Stimulated activated CD8-positive, alpha-beta memory T cell treated with anti-CD3 and anti-CD28 coated beads, Interleukin-7, amount 100 ng/mL, for 24 hours (primary cell): Measurements from ENCODE around the gene TIMM9.
"Not testable (repeated sequence)": the region's sequence is repeated elsewhere in the genome, so short reads cannot be mapped to it uniquely, and the experiment has no call there.

ENCODE experiments used
- DNase-seq: peaks from one replicate; pipeline ENCODE4 v3.0.0-alpha.2; 2020; ENCODE audit warnings: low read depth

TIMM9 gene

DNA sequence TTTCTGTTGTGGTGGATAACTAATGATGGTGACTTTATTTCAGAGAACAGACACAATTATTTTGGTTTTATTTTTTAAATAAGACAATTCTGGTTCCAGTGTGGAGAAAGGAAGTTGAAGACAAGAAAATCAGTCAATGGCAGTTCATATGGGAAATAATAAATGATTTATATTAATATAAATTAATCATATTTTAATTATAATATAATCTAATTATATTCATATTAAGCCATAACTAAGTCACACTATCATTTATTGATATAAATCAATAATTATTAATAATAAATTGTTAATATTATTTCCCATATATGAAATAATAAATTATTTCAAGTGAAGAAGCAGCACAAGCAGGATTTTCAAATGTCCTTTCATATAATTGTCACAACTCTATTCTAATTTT is 28.8 kb downstream of the TIMM9 start:
- no peak for DNase-seq

DNA sequence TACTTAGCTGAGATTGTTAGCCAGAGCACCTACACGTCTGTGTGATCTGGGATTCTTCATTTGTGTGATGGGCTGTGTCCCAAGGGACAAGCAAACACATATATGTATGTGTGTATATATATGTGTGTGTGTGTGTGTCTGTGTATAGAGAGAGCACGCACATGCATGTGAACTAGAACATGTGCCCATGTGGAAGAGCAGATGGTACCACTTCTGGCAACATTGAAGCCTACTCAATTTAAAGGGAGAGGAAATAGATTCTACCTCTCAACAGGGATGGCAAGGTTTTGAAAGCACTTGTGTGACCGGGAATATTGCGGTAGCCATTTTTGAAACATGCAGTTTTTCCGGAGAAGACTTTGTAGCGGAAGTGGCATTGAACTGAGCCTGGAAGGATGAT is 30.2 kb downstream of the TIMM9 start:
- no peak for DNase-seq

DNA sequence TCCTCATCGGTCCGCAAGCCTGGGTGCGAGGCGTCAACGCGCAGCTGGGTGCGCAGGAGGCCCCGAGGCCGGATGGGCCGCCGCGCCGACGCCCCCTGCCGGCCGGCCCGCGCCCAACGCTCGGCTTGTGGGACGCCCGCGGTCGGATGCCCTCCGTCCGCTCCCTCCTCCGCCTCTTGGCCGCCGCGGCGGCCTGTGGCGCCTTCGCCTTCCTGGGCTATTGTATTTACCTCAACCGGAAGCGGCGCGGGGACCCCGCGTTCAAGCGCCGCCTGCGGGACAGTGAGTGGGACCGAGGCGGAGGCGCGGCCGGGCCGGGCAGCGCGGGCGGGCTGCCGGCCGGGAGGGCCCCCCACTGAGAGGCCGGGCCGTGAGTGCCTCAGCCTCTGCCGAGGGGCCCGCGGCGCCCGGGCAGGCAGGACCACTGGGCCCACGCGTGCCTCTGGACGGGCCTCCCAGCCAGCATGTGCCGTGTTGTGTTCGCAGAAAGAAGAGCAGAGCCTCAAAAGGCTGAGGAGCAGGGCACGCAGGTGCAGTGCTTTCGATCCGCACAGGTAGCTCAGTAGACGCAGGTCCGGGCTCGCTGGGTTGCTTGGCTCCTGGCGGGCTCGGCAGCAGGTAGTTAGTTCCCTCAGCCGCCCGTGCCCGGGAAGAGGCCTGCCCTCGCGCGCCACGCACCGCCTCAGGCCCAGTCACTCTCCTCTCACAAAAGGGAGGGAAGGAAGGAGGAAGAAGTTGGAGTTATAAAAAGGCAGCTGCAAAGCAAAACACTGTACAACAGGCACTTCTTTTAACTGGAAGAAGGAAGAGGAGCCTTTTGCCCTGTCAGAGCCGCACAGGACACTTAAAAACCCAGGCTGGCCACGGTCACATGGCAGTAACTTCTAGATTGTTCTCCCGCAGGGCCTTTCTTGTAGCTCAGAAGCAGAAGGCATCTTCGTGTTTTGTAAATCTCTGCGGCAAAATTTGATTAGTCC is 31.2 kb downstream of the TIMM9 start, which contains the start of gene TOMM20L:
TOMM20L (plus strand) TSS at position 119 of the 977 bp plus-strand sequence; CDS start at position 147, 28 bp downstream.
- peak; percentile 45 for DNase-seq

DNA sequence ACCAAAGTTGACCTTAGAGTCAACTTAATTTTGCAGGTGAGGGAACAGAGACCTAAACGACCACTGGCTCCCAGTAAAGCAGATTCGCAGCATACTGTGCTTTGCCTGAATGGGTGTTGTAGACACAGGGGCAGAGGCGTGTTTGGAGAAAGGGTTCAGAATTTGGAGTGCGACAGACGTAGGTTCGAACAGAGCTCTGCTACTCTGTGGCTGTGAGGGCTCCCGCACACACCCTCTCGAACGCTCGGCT is 31.8 kb downstream of the TIMM9 start:
- no peak for DNase-seq

DNA sequence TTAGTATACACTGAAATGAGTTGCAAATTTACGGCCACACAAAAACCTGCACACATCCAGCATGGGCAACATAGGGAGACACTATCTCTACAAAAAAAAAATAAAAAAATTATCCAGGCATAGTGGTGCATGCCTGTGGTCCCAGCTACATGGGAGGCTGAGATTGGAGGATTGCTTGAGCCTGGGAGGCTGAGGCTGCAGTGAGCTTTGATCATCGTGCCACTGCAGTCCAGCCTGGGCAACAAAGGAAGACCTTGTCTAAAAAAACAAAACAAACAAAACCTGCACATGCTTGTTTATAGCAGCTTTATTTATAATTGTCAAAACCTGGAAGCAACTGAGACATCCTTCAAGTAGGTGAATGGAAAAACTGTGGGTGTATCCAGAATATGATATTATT is 36.5 kb downstream of the TIMM9 start:
- no peak for DNase-seq

DNA sequence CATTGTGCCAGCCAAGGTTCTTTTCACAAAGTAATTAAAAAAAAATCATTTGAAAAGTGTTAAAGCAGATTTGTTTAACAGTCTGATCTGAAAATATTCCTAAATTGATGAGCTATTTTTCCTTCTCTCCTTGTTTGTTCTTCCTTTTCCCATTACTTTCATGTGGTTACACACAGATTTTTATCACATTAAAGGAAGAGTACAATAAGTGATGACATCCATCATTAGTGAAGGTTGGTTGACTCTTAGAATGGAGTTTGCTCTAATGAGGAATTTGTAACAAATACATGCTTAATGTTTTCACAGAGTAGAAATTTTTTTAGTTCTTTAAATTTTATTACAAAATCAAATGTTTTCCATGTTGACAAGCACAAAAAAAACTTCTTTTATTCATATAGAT is 50.5 kb downstream of the TIMM9 start:
- no peak for DNase-seq

DNA sequence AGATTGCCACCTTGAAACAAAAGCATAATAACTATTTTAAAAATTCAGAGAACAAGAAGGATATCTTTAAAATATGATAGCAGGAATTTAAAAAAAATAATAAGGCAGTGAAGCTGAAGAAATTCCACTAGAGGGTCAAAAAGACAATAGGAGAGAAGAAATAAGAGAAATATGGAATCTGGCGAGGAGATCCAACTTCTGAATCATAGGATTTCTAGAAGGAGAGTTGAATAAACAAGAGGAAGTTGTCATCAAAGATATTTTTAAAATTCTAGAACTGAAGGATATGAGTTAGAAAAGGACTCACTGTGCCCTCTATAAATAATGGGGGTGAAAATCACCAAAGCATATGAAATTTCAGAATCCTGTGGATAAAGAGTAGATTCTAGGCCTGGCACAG is 58.4 kb downstream of the TIMM9 start:
- DNase-seq, result no peak

DNA sequence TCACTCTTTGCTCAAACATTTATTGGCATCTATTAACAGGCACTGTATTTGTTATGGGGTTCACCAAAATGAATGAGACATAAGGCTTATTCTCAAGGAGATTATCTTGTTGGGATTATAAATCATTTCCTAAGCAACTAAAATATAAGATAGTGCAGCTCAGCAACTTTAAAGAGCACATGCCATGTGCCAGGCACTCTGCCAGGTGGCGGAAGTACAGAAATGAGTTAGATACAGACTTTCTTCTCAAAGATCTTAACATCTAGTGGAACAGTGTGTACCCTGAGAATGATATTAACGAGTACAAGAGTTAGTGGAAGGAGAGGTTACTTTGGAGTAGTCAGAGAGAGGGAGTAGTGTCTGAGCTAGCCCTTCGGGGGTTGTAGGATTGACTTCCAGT is 60.0 kb downstream of the TIMM9 start:
- DNase-seq, result no peak

DNA sequence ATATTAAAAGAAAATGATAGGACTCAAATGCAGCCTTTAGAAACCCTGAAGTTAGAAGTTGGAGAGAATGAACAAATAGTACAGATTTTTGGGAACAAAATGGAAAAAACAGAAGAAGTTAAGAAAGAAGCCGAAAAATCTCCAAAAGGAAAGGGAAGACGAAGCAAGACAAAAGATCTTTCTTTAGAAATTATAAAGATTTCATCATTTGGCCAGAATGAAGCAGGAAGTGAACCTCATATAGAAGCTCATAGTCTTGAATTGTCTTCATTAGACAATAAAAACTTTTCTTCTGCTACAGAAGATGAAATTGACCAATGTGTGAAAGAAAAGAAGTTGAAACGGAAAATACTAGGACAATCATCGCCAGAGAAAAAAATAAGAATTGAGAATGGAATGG is 63.0 kb downstream of the TIMM9 start:
- DNase-seq, result no peak

DNA sequence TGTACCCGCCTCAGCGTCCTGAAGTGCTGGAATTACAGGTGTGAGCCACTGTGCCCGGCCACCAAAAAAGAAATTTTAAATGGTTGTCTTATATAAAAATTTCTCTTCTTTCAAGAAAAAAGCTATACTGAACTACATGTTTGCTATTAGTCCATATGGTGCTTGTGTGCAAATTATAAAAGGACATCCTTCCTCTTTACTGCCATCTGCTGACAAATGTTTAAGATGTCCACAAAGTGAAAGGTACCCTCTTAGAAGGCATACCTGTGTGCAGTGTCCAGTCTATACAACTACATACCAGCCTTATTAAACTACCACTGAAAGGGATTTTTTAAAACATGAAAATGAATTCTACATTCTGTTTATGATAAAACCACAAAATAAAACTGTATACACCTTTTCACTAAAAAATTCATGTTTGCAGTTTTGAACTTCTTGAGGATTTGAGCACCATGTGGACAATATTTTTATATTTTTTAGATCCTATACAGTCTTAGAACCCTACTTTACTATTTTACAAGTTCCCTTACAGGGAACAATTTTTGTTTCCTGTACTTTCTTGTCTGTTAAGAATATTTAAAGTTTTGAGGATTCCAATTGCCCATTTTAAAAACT is 64.4 kb downstream of the TIMM9 start:
- no peak for DNase-seq

DNA sequence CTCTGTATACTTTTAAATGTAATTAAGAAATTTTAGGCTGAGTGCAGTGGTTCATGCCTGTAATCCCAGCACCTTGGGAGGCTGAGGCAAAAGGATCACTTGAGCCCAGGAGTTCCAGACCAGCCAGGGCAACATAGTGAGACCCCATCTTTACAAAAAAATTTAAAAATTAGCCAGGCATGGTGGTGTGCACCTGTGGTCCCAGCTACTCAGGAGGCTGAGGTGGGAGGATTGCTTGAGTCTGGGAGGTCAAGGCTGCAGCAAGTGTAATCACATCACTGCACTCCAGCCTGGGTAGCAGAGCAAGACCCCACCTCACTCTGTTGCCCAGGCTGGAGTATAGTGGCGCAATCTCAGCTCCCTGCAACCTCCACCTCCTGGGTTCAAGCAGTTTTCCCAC is 65.1 kb downstream of the TIMM9 start:
- DNase-seq, result not testable (repeated sequence)
